GM10266 (cell line): ENCODE results near the gene COQ10A.
"Not testable (repeated sequence)": the region's sequence is repeated elsewhere in the genome, so short reads cannot be mapped to it uniquely, and the experiment has no call there.

Experiments
- DNase-seq: peaks from one replicate; pipeline ENCODE4 v3.0.0; 2012; ENCODE audit errors: extremely low spot score
- CTCF ChIP-seq: IDR thresholded peaks from 2 replicates; pipeline ENCODE4 v1.5.1; 2012; ENCODE audit warnings: mild to moderate bottlenecking, low read depth; ENCODE audit not compliant: control insufficient read depth, insufficient read depth; ENCODE audit errors: missing control alignments

Gene COQ10A

GRCh38 chr12:56280849-56281248 is 14.1 kb downstream of the COQ10A start:
- DNase-seq: no peak
- TF ChIP-seq CTCF: no peak

- no peak for TF ChIP-seq CTCF
- DNase-seq: no peak
Observed at GRCh38 chr12:56282030-56282429, 15.3 kb downstream of the COQ10A start.

GRCh38 chr12:56282579-56282978 is 15.8 kb downstream of the COQ10A start:
- TF ChIP-seq CTCF: no peak
- no peak for DNase-seq

GRCh38 chr12:56284263-56284662 is 17.5 kb downstream of the COQ10A start:
- DNase-seq: not testable (repeated sequence)

- DNase-seq: no peak
- TF ChIP-seq CTCF: no peak
Observed at GRCh38 chr12:56286044-56286830, 19.5 kb downstream of the COQ10A start.

- TF ChIP-seq CTCF: no peak
- no peak for DNase-seq
Observed at GRCh38 chr12:56288705-56289387, 22.1 kb downstream of the COQ10A start.

- TF ChIP-seq CTCF: no peak
- DNase-seq: no peak
Observed at GRCh38 chr12:56293795-56294194, 27.1 kb downstream of the COQ10A start.
